ENCODE data around the gene HOMER2.

HOMER2 gene

DNA sequence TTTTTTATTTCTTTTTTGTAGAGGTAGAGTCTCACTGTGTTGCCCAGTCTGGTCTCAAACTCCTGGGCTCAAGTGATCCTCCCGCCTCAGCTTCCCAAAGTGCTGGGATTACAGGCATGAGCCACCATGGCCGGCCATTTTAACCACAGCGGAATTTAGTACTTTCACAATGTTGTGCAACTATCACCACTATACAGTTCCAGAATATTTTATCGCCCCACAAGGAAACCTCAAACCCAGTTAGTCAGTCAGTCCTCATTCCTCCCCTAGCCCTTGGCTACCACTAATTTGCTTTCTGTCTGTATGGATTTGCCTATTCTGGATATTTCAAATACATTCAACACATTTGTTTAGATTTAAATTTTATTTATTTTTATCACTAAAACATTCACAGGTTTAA lies 15.5 kb upstream of the HOMER2 start:
- H3K4me3 ChIP-seq (replicated peaks in 1 of 2; ENCODE audit: low read depth in 2 of 2, low read length in 2 of 2) = no peak overlapping the region
- TF ChIP-seq, protein P1, sequence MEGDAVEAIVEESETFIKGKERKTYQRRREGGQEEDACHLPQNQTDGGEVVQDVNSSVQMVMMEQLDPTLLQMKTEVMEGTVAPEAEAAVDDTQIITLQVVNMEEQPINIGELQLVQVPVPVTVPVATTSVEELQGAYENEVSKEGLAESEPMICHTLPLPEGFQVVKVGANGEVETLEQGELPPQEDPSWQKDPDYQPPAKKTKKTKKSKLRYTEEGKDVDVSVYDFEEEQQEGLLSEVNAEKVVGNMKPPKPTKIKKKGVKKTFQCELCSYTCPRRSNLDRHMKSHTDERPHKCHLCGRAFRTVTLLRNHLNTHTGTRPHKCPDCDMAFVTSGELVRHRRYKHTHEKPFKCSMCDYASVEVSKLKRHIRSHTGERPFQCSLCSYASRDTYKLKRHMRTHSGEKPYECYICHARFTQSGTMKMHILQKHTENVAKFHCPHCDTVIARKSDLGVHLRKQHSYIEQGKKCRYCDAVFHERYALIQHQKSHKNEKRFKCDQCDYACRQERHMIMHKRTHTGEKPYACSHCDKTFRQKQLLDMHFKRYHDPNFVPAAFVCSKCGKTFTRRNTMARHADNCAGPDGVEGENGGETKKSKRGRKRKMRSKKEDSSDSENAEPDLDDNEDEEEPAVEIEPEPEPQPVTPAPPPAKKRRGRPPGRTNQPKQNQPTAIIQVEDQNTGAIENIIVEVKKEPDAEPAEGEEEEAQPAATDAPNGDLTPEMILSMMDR (IDR thresholded peaks at IDR 0.05; ENCODE audit: low read depth, low read length) = no peak
- peak; percentile 28 to 39 for DNase-seq (ENCODE audit: low read depth in 2 of 2)

DNA sequence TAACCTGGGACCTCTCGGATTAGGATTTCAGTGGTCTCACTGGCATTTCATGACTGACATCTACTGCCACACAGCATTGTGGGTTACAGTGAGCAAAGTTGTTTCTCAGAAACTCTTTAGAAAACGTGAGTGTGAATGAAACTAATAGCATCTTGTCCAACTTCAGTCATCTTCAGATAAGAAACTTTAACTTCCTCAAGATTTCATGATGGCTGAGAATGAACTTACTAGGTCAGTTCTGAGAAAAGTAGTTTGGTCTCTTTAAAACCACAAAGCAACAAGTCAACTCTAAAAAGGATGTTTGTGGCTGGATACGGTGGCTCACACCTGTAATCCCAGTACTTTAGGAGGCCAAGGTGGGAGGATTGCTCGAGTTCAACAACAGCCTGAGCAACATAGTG lies 14.2 kb upstream of the HOMER2 start:
- TF ChIP-seq, protein P1 (IDR thresholded peaks at IDR 0.05; ENCODE audit: low read depth, low read length) = no peak
- no peak overlapping the region for H3K4me3 ChIP-seq (replicated peaks in 1 of 2; ENCODE audit: low read depth in 2 of 2, low read length in 2 of 2)
- no peak for DNase-seq (ENCODE audit: low read depth in 2 of 2)

GRCh38 chr15:82964890-82965289 lies 12.4 kb upstream of the HOMER2 start:
- TF ChIP-seq, protein P1 (IDR thresholded peaks at IDR 0.05; ENCODE audit: low read depth, low read length) = no peak
- DNase-seq (ENCODE audit: low read depth in 2 of 2) = no peak
- H3K4me3 ChIP-seq (replicated peaks in 1 of 2; ENCODE audit: low read depth in 2 of 2, low read length in 2 of 2) = no peak overlapping the region

DNA sequence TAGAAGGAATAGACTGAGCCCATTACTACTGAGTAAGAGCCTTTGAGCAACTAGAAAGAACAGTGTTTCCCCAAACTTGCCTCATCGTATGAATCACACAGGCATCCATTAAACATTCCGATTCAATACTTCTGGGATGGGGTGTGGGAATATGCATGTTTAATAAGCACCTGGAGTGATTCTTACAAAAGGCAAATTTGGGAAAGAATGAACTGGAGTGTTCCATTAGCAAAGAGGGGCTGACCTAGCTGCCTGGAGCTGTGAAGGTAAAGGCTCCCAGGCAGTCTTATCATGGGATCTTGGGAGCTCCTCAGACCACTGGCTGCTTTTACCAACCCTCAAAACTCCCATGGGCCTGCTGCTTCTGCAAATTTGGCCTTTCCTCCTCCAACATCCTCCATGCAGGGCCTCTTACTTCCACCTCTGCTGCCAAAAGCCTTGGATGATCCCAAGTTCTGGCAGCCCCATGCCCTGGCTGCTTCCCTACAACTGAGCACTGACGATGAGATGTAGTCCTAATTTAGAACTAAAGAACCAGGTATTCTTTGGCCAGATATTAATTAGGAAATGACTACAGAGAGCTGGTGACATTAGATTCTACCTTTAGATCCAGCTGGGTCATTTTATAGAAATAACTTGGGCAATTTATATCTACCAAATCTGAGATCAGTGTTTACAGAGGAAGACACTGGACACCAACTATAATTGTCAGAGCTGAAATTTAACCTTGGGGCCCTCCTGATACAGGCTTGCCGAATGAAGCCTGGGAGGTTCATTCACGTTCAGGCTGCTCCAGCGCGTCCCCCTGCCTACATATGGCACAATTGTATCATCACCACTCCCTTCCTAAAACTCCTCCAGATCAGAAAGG lies 11.2 kb upstream of the HOMER2 start:
- TF ChIP-seq, protein P1 (IDR thresholded peaks at IDR 0.05; ENCODE audit: low read depth, low read length) = no peak

GRCh38 chr15:82960766-82961165 lies 8.2 kb upstream of the HOMER2 start:
- no peak overlapping the region for H3K4me3 ChIP-seq (replicated peaks in 1 of 2; ENCODE audit: low read depth in 2 of 2, low read length in 2 of 2)
- DNase-seq (ENCODE audit: low read depth in 2 of 2) = no peak
- TF ChIP-seq, protein P1 (IDR thresholded peaks at IDR 0.05; ENCODE audit: low read depth, low read length) = no peak

More for the DNA sequence above, 11.2 kb upstream of the HOMER2 start:
- H3K4me3 ChIP-seq (replicated peaks in 1 of 2; ENCODE audit: low read depth in 2 of 2, low read length in 2 of 2) = no peak overlapping the region
- peak in 1 of 2 donors; percentile 18 for DNase-seq (ENCODE audit: low read depth in 2 of 2)

- H3K4me3 ChIP-seq (replicated peaks in 1 of 2; ENCODE audit: low read depth in 2 of 2, low read length in 2 of 2) = no peak overlapping the region
- TF ChIP-seq, protein P1 (IDR thresholded peaks at IDR 0.05; ENCODE audit: low read depth, low read length) = no peak
- no peak for DNase-seq (ENCODE audit: low read depth in 2 of 2)
Measured at GRCh38 chr15:82959423-82959822, 6.9 kb upstream of the HOMER2 start.

All from cardiac fibroblast (primary cell).